Measurements from ENCODE around the gene GPHA2.

- TF ChIP-seq EZH2 (IDR thresholded peaks at IDR 0.05; ENCODE audit: borderline replicate concordance): no peak
- no peak for TF ChIP-seq CTCF (IDR thresholded peaks at IDR 0.05; ENCODE audit: poor library complexity)
Observed at GRCh38 chr11:64929625-64930024, 6.1 kb downstream of the GPHA2 start.

All from hepatocyte (in vitro differentiated cells).